Measurements from ENCODE around the gene SENP6.

The SENP6 gene

DNA sequence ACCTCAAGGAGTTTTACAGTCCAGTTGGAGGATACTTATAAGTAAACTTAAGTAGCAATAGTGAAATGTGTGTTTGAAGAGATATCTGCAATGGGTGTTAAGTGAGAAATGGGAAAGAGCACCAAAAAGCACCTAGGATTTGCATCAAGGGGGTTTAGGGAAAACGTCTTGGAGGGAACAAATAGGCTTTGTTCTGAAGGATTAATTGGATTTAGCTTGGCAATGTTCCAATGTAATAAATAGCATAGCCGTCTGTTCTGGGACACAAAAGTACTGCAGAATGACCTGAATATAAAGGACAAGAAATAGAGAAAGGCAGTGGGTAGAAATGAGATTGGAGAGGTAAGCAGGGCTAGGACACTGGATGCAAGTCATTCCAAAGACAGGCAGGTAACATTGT is 144.5 kb downstream of the SENP6 start:
- FAIRE-seq (no peak), DNase-seq (ENCODE audit: low spot score) (no peak)

DNA sequence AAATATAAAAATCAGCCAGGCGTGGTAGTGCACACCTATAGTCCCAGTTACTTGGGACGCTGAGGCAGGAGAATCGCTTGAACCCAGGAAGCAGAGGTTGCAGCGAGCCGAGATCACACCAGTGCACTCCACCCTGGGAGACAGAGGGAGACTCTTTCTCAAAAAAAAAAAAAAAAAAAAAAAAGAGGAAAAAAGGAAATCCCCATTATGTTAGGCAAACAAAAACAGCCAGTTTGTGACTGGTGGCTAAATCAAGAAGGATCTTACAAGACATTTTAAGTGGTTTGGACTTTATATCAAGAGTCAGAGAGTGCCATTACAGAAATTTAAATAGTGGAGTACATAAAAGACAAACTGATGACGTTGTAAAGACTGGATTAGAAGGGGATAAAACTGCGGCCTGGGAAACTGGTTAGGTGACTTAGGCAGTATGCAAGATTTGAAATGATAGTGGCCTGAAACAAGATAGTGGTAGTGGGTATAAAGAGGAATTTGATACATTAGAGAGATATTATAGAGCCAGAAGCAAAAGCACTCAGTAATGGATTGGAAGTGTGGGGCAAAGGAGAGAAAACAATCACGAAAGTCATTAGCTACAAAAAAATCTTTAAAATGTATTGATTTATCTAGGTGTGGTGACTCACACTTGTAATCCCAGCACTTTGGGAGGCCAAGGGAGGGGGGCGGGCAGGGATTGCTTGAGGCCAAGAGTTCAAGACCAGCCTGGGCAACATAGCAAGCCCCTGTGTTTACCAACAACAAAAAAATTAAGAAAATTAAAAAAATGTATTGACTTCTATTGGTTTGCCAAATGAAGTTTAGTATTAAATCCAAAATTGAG is 145.7 kb downstream of the SENP6 start:
- DNase-seq (ENCODE audit: low spot score) (no peak), FAIRE-seq (no peak)

DNA sequence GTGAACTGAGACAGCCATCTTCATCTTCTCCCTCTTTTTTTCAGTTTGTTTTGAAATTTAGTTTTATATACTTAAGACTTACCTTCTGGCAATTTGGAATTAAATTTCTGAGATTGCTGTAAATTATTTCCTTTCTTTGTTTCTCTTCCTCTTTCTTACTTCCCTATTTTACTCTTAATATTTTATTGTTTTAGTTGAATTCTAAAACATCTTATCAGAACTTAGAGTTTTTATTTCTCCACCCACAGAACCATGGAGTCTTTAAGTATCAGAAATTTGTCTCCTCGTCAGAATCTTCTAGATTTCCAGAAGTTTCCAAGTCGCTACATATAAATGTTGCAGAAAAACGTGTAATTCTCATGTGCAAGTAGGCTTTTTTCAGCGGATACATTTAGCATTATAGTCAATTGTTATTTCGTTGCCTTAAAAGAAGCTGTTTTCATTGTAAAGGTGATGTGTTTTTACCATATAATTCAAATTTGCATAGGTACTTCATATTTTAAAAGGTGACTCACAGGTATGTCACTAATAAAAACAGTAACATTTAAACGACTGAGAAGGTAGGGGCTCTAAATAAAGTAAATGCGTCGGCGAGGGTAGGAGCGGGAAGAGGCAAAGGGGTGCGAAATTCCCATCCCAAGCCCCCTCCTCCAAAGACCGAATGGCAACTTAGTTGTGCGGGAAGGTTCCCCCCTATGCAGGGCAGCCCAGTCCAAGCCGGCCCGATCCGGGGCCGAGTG is 146.5 kb downstream of the SENP6 start:
- no peak for FAIRE-seq

DNA sequence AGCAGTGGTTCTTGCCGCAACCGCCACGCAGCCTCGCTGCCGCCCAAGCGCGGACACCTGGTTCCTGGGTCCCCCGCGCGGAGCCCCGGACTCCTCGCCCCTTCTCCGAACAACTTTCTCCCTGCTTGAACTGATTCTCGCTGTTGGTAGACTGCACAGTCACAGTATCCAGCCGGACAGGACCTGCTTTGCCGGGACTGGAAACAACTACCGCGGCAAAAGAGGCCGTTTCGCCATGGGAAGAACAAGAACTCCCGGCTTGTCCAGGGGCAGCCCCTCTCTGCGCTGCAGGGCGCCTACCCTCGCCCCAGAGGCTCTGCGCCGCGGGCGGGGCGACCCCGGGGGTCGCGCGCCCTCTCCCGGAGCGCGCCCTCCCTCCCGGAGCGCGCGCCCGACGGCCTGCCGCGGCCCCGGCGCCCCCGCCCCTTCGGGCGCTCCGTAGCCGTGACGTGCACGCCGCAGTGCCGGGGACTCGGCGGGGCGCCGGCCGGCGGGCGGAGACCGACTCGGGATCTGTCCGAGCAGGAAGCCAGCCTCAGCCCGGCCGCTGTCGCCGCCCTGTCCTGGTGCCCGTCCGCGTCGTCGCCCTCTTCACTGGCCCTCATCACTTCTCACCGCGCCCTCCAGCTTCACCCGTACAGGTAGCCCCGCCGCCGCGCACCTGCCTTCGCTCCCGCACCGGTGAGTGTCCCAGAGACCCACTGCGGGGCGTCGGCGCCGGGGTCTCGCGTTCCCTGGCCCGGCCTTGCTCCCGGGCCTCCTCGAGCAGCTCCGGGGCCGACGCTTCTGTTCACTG is 147.3 kb downstream of the SENP6 start, which contains the start of gene MYO6:
Gene MYO6, plus strand, starts transcription at position 497 of the 796 bp plus-strand sequence. CDS start 68,309 bp downstream, outside the sequence.
- FAIRE-seq (no peak), DNase-seq (ENCODE audit: low spot score) (peak; percentile 88)

More for the DNA sequence above, 146.5 kb downstream of the SENP6 start:
- no peak for DNase-seq (ENCODE audit: low spot score)

DNA sequence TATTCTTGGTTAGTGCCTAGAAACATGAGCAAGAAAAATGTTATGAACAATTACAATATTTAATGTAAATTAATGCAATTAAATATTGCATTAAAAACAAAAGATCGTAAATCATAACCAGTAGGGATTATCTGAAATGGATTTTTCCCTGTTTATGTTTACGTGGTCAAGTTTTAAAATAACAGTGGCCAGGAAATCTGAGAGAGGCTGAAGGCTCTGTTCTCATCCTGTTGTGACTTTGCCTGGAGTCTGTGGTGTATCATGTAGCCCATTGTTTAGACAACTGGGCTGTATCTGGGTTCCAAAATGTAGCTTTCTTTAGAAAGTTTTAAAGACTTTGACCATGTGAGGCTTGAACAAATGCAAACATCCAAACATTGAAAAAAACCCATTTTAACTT is 149.8 kb downstream of the SENP6 start:
- DNase-seq (ENCODE audit: low spot score) (no peak), FAIRE-seq (no peak)

DNA sequence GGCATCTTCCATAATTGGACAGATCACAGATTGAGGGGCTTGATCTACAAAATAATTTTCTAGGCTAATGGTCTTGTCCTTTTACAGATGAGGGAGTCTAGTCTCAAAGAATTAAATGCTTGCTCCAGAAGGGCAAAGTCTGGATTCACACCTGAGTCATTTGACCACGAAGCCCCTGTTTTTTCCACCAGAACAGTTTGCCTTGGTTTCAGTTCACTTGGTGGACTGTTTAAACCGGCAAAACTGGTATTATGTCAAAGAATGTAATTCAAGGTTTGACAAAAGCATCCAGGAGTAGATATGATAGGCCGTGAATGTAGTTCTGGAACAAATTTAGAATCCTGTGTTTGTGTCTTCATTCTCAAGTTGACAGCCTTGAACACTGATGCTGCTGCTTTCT is 150.7 kb downstream of the SENP6 start:
- no peak for FAIRE-seq
- DNase-seq (ENCODE audit: low spot score) = no peak

DNA sequence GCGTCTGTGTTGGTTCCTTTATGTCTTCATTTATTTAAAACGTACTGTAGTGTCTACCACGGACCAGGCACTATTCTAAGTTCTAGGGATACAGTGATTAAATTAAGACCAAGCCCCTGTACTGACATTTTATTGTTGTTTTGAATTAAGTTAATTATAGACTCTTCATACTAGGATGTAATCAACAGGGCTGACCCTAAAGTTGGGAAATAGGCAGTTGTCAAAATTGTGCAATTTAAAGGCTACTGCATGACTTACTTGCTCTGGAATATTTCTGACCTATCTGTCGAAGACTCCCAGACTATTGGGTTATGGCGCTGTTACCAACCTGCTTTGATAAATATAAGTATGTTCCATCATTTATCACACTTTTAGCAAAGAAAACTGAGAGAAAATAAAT is 154.0 kb downstream of the SENP6 start:
- FAIRE-seq (no peak), DNase-seq (ENCODE audit: low spot score) (no peak)

DNA sequence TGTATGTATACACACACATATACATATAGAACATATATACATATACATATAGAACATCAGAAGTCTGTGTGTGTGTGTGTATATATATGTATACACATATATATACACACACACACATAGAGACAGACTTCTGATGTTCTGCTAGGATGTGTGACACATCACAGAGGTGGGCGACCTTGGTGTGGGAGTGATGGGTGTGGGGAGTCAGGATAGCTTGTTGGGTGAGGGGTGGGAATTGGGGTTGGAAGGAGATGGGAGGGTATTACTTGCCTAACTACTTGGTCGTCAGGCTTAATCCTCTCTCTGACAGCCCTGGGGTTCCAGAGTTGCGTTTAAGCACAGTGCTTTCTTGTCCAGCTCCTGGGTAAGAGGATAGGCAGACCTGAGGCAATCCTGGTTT is 155.6 kb downstream of the SENP6 start:
- FAIRE-seq (no peak), DNase-seq (ENCODE audit: low spot score) (no peak)

DNA sequence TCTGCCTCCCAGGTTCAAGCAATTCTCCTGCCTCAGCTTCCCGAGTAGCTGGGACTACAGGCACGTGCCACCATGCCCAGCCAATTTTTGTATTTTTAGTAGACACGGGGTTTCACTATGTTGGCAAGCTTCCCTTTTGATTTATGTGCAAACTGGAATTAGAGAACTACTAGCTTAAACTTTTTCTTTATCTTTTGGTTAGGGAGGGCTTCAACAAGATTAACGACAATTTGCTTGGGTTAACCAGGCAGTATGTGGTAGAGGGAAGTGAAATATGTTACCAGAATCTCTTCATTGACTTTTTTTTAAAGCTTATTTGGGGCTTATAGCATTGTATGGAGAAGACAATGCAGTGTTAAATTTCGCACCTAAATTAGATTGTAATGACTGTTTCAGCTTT is 156.4 kb downstream of the SENP6 start:
- FAIRE-seq (no peak), DNase-seq (ENCODE audit: low spot score) (no peak)

DNA sequence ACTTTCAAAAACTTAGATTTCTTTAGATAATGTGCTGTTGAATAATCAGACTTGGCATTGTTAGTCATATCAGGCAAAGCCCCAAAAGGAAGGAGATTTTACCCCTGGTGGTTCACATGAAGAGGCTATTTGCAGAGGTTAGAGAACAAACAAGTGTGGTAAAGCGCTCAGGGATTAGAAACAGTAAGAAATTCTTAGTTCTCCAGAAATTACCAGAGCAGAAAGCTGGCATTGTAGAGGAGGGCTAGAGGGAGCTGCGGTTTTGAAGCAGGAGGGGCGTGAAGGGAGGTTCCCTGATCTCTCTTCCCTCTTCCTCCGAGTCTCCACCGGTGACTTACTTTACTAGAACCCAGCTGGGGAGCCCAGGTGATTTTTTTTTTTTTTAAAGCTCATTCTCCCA is 157.5 kb downstream of the SENP6 start:
- DNase-seq (ENCODE audit: low spot score) (no peak), FAIRE-seq (no peak)

DNA sequence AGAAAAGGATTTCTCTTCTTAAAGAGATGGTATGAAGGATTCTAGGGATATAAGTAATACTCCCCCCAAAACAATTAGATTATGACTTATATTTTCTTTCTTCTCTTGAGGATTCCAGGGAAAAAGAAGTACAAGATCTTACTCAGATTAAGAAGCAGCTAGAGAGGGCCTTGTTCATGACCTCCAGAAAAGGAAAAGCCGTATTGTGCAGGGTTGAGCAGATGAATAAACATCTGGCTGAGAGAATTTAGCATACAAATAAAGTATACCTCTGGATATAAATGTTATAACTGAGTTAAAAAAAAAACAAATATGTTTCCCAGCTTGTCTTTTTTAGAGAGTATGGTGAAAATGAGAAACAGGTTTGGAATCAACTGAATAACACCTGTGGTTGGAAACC is 158.6 kb downstream of the SENP6 start:
- no peak for DNase-seq (ENCODE audit: low spot score)
- FAIRE-seq = no peak

DNA sequence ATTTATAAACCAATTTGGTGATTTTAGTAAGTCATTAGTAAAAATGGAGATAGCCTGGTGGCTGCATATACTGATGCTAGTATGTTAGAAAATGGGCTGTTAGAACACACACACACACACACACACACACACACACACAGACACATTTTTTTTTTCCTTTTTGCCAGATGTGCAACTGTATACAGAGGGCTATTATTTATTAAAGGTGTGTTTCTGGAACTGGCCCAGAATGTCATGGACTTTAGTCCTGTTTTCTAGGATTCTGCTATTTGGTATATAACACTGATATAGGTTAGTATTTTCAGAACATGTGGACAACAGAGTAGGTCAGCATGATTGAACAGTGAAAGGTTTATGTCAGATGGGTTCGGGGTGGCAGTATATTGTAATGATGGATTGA is 159.8 kb downstream of the SENP6 start:
- FAIRE-seq = no peak

DNA sequence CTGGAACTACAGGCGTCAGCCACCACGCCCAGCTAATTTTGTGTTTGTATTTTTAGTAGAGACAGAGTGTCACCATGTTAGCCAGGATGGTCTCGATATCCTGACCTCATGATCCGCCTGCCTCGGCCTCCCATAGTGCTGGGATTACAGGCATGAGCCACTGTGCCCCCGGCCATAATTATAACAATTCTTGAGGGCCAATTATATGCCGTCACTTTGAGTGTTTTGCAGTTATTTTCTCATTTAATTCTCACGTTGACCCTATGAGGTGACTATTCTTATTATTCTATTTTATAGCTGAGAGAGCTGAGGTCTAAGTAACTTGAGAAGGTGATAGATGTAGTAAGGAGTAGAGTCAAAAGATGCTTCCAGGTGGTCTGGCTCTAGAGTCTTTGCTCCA is 160.4 kb downstream of the SENP6 start:
- FAIRE-seq = no peak

More for the DNA sequence above, 159.8 kb downstream of the SENP6 start:
- no peak for DNase-seq (ENCODE audit: low spot score)

DNA sequence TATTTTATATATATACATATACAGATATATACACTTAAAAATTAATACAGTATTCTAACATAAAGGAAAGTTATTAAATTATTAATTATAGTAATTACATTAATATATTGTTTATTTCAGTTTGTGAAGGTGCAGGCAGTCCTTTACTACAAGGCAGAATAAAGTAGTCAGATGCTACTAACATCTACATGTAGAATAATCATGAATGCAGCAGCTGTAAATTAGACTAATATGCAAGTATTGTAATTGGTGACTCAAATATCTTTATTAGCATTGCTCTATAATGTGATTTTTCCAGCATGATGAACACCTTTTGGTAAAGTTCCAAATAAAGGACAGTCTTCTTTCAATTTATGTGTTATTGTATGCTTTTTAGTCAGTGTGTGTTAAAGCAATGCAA is 164.7 kb downstream of the SENP6 start:
- no peak for FAIRE-seq

More for the DNA sequence above, 160.4 kb downstream of the SENP6 start:
- DNase-seq (ENCODE audit: low spot score) = no peak

More for the DNA sequence above, 164.7 kb downstream of the SENP6 start:
- no peak for DNase-seq (ENCODE audit: low spot score)

All from urothelium cell line (cell line).